Measurements from ENCODE around the gene CD40LG.

The CD40LG gene

DNA sequence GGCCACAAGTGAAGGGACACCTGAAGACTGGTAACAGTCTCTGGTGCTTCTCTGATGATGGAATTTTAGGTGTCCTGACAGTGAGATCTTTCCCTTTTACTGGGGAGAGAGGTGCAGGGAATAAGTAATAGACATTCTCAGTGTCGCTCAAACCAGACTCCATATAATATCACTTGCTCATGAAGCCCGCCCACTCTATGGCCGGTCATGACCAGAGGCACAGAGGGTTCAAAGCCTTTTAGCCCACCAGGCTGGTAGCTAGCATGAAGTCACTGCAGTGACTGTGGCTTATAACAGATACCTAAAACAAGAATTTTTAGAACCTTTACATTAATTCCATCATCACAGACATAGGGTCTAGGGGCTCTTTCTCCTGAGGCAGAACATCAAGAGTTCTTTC lies 2.9 kb downstream of the CD40LG start:
- no peak for DNase-seq (ENCODE audit: low read depth in 2 of 3, low spot score in 2 of 3)

DNA sequence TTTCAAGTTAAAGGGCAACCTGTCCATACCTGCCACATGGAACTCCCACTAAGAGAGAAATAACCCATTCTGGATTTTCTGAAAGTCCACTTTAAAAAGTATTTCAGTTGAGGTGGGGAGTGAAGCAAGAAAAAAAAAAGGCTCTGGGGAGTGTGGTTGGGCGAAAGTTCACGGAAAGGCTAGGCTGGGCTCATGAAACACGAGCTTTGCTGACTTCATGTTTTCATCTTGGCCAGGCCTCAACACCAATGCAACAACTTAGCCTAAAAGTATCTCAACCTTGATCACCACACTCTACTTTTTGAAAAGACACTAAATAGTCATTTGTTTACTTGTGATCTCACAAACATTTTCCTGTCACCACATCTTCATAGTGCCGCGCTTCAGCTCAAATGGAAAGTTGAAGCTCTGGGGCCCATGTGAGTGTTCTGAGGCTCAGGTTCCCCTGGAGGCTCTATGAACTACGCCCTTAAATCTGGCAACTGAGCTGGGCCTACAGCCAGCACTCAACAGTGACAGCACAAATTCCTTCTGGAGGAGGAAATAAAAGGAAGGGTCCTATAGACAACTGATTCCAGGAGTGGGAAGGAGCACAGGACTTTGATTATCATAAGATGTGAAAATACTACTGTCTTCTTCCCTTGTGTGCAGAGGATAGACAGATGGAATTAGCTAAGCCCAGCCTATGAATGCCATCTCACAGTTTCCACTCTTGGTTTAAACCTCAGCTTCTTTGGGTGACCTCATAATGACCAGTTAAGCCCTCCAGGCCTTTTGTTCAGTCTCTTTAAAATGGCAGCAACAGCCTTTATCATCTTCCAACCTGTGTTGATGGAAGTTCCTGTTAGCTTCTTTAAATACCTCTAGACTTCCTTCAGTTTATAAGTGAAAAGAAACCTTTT lies 5.1 kb downstream of the CD40LG start:
- no peak for DNase-seq (ENCODE audit: low read depth in 2 of 3, low spot score in 2 of 3)

DNA sequence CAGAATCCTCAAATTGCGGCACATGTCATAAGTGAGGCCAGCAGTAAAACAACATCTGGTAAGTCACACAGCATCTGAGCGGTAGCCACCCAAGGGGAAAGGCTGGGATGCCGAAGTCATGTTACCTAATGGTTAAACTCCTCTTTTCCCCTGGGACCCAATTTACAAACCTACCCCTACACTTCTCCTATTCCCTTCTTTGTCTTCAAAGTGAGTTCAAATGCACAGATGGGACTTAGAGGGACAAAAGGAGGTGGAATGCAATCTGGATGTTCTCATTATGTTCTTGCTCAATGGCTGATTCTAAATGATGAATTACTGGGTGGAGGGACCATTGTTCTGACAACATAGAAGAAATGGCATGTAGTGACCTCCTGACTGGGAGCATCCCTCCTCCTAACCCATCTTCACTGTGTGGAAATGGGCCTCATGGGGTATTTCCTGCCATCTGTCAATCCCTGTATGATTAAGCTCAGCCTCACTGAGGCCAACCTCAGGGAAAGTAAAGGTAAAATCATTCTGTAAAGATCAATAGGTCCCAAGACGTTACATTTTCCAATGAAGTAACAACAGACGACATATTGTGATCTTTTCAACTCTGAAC lies 8.5 kb downstream of the CD40LG start:
- no peak for DNase-seq (ENCODE audit: low read depth in 2 of 3, low spot score in 2 of 3)

DNA sequence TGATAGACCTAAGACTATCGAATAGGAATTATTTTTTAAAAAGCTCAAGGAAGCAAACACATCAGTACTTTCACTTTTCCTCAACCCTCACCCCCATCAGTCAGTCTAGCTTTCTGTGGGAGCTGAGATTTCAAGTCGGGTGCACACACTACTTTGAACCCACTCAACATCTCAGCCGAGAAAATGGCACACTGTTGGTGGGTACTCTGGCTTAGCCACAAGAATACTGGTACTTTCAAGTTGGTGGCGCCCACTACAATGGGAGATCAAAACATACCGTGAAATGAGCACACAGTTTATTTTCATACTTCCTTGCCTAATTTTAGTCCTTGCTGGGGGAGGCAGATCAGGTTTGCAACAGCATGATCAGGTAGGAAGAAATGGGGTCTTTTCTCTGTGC lies 10.2 kb downstream of the CD40LG start:
- no peak for DNase-seq (ENCODE audit: low read depth in 2 of 3, low spot score in 2 of 3)

DNA sequence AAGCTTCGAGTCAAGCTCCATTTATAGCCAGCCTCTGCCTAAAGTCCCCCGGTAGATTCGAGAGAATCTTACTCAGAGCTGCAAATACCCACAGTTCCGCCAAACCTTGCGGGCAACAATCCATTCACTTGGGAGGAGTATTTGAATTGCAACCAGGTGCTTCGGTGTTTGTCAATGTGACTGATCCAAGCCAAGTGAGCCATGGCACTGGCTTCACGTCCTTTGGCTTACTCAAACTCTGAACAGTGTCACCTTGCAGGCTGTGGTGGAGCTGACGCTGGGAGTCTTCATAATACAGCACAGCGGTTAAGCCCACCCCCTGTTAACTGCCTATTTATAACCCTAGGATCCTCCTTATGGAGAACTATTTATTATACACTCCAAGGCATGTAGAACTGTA lies 11.2 kb downstream of the CD40LG start:
- no peak for DNase-seq (ENCODE audit: low read depth in 2 of 3, low spot score in 2 of 3)

DNA sequence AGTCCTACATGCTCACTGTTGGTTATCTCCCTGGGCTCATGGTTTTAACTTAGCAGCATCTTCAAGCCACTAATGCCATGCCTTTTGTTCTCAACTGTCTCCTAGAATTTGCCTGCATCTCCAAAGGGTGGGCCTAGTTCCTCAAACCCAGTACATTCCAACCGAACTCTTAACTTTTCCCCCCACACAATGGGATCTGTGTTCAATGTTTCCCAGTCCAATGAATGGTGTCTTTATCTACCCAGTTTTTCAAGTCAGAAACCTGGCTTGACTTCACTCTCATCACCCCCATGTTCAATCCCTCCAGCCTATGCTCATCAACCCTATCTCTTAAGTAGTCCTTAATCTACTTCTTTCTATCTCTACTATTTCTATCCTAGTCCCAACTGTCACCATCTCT lies 12.9 kb downstream of the CD40LG start:
- DNase-seq (ENCODE audit: low read depth in 2 of 3, low spot score in 2 of 3) = no peak

DNA sequence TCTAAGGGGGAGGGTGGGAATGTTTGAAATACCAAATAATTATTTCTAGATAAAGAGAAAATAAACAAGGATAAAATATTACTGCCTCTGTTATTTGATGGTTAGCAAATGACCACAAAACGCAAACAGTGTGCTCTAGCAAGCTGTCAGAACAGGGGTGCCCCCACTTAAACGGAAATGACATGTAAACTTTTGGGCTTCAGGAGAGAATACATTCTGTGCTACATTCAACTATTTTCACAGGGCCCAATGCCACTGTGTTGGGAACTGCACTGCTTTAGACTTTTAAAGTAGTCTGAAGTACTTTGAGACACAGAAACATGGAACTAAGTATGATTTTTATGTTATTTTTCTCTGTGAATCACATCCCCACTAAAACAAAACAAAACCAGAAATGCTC lies 14.1 kb downstream of the CD40LG start:
- no peak for DNase-seq (ENCODE audit: low read depth in 2 of 3, low spot score in 2 of 3)

DNA sequence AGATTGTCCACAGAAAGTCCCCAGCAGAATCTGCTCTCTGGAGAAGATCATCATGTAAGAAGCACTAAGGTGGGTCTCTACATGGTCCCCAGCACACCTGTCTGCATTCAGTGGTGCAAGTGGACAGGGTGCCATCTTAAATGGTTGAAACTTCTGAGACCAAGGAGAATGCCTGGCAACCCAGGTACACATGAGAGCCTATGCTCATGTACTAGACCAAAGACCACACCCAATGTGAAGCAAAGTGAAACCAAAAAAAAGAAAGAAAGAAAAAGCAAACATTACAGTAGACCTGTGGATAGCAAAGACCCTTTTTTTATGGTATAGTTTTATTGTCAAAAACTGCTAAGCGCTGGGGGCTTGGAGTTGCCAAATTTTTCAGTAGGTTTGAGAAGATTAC lies 15.0 kb downstream of the CD40LG start:
- no peak for DNase-seq (ENCODE audit: low read depth in 2 of 3, low spot score in 2 of 3)

DNA sequence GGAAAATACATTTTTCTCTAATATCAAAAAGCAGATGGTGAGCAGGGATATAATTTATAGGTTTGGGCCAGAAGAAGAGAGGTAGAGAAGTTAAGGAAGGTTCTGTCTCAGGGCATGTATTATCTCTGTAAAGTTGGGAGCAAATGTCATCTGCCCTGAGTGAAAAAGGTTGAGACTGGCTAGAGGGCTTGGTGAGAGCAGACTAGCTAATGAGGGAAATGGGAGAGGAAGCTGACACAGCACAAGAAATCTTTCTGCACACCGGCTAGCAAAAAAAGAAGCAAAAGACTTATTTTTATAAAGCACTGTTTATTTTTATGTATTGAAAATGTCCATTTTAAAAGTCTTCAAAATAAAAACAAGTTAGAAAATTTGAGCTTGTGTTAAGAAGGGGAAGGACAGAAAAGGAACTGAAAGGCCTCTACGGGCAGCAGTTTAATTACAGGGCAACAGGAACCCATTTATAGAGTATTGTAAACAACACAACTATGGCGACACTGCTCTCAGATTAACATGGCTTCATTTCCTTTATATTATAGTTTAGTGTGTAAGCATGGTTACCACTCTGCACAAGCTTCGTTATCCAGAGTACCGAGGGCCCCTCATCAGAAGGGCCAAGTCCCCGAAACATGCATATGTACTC lies 17.4 kb downstream of the CD40LG start:
- DNase-seq (ENCODE audit: low read depth in 2 of 3, low spot score in 2 of 3) = no peak

DNA sequence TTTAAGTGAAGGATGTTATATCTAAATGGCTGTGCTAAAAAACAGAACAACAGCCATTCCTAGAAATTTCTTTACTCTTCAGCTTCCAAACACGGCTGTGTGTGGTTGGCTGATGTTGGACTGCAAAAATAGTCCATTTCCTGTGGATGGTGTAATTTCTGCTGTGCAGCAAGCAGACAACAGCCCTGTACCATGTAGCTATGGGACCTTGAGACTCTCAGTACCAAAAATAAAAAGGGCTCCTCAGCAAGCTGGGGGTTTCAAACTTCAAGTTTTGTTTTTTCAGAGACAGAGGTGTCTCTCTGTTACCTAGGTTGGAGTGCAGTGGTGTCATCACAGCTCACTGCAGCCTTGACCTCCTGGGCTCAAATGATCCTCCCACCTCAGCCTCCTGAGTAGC lies 18.1 kb downstream of the CD40LG start:
- no peak for DNase-seq (ENCODE audit: low read depth in 2 of 3, low spot score in 2 of 3)

DNA sequence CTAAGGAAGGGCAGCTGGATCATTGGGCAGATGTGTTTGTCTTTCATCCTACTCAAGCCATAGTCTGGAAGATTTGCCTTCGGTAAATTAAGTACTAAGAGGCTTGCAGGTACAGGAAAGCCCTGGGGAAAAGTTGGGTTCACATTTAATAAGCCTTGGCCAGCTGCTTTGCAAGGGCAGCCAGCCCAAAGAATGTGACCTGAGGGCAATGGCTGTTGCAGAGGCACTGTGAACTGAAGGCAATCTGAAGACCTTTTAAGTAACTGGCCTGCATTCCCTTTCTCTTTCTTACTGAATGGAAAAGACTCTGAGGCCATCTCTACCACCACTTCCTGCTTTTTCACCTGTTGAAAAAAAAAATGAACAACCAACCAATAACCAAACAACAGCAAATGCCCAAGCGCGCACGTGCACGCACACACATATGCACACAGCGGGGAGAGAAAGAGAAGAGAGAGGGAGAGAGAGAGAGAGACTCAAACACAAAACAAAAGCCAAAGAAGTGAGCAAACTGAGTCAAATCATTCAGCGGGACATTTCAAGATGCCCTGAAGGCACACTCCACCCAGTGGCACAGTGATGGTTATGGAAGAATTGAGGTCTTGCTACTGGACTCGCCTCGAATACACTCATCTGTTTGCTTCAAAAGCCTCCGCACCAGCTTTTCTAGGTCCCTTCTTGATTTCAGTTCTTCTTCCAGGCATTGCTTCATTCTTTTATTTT lies 19.6 kb downstream of the CD40LG start:
- no peak for DNase-seq (ENCODE audit: low read depth in 2 of 3, low spot score in 2 of 3)

DNA sequence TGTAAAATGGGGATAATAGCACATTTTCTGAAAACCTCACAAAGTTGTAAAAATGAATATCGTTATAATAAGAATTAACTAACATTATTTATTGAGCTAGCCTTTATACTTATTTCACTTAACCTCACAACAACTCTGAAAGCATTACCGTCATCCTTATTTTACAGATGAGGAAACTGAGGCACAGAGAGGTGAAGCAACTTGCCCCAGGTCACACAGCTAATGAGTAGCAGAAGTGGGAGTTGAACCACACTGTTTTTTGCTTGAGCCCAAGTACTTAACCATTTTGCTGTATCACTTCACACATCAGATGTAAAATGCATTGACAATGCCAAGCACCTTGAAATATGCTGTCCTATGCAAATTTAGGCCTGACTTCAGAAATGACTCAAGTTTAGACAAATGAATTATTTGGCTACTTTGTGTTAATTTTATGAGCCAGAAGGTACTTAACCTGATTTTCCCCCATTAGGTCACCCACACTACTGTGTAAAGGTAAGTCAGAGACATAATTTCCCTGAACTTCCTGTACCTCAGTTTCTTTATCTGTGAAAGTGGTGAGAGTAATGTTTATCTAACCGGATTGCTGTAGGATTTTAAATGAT lies 23.1 kb downstream of the CD40LG start:
- DNase-seq (ENCODE audit: low read depth in 2 of 3, low spot score in 2 of 3) = no peak

DNA sequence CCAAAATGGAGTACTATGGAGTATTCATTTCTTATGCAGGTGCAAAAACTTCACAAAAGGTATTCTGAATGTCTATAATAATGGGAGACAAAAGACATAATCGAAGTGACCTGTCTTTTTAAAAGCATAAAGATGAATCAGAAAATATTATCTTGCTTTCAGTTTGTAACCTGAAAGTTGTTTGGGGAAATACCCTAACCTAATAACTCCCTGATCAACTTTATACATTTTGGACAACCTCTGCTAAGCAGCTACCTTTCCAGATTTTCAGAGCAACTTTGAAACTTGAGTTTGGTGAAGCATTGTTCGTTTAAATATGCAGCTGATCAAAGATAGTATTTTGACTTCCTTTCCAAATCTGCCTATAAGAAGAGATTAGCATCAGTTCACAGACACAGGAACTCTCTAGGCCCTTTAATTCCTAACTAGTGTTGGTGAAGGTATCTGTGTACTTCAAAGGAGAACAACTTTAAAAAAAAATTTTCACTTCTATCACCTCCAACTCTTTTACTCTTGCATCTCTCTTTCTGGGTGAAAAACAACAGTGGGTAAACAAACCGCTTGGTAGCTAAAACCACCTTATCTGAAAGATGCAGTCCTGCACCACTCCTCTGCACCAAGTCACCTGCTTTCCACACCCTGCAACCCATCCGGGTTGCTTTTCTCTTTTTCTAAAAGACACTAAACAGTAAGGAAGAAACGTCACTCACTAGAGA lies 26.5 kb downstream of the CD40LG start:
- no peak for DNase-seq (ENCODE audit: low read depth in 2 of 3, low spot score in 2 of 3)

DNA sequence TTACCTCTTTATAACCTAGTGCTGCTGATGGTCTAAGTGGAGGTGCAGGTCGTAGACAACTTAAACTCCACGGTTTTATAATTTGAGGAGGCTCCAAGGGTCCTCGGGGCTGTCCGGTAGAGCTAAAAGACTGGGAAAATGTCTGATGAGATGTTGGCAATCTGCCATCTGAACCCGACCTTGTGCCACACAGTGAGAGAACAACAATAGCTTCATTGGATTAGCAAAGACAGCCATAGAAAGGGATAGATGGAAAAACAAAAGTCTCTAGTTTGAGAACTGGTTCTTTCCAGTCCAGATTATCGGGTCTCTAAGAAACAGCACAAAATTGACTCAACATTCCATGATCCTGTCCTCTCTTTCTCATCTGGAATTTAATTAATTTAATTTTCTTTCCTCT lies 31.6 kb downstream of the CD40LG start:
- no peak for DNase-seq (ENCODE audit: low read depth in 2 of 3, low spot score in 2 of 3)

DNA sequence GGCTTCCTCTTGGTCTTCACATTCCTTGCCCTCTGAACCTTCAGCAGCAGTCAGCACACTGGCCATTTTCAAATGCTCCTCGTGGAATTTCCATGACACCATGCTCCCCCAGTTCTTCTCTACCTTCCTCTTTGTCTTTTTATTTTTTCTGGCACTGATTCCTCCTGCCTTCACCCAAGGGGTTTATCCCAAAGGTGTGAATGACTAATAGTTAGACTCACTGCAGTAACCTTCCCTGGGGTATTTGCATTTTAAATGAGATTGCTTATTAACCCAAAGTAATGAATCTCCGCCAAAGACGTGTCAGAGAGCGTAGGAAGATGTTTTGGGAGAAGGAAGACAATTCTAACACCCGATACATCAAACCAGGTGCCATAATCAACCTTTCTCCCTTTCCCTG lies 36.2 kb downstream of the CD40LG start:
- no peak for DNase-seq (ENCODE audit: low read depth in 2 of 3, low spot score in 2 of 3)

DNA sequence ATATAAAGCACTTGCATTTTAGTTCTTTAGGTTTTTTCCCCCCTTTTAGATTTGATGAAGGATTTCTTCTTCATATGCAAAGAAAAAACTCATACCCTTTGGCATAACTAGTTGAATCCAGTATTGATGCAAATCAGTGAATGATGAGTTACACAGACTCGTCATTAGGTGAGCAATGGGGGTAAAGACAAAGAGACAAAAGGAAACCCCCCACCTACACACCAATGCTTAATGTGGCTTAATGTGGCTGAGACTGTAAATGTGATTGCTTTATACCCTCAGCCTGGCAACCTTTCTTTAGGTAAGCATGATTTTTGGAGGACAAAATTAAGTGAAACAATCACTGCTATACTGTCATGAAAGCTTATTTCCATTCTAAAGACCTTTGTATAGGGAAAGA lies 39.5 kb downstream of the CD40LG start:
- DNase-seq (ENCODE audit: low read depth in 2 of 3, low spot score in 2 of 3) = no peak

DNA sequence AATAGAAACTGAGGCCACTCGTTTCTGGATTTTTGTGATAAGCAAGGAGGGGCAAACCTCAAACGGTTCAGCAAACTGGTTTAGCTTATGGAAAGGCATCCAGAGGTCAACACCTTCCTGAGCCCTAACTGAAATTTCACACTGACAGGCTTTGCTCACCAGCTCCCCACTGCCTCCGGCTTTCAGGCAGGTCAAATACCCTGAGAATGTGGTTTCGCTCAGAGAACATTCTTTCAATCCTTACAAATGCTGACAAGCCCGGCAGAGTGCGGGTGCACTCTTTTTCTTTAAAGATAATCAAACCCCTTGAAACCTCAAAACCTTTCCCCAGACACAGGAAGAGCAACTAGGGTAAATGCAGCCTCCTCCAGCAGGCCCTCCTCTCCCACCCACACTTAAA lies 41.5 kb downstream of the CD40LG start:
- DNase-seq (ENCODE audit: low read depth in 2 of 3, low spot score in 2 of 3) = no peak

DNA sequence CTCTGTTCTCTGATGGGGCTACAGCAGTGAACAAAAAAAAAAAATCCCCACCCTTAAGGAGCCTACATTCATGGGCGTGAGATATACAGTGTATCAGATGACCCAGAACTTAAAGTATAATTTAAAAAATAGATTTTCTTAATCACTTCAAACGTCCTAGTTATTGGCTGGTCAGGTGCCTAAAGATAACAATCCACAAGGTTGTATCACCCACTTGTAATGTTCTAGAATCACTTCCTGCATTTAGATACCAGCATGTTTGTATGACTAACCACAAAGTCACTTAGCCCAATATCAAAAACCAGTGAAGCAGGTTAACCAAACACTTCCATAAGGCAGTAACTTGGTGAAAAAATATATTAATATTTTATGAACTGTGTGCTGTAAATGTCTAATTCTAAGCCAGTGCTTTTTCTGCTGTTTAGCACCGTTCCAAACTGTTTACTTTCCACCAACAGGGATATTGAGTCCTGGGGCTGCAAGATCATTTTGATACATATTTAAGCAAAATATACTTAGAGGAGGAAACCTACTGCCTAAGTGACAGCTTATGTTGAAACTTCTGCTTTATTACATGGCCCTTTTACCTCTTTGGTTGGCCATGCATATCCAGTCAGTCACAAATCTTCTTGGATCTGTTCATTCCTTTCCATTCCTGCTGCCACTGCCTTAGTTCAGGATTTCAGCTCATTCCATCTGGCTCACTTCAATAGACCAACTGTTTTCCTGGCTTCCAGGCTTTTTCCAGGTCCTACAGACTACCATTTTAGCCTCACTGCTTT lies 43.3 kb downstream of the CD40LG start:
- DNase-seq (ENCODE audit: low read depth in 2 of 3, low spot score in 2 of 3) = no peak

DNA sequence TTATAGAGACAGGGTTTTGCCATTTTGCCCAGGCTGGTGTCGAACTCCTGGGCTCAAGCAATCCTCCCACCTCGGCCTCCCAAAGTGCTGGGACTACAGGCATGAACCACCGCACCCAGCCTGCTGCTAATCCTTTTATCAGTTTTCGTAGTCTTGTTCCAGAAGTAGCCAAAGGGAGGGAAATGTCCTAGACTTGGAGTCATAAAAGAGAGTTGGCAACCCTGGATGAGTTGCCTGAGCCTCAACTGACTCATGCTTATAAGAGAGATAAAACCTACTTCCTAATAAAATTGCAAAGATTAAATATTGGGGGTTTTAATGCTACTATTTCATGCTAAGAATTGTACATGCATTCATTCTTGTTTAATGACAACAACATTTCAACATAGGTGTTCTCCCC lies 44.3 kb downstream of the CD40LG start:
- DNase-seq (ENCODE audit: low read depth in 2 of 3, low spot score in 2 of 3) = no peak

All from activated CD8-positive, alpha-beta memory T cell treated with anti-CD3 and anti-CD28 coated beads for 48 hours (primary cell).